Activated T-cell treated with anti-CD3 and anti-CD28 coated beads, Interleukin-2, amount 50 U/mL, for 4 hours (primary cell): ENCODE measurements around the gene ARFGAP3. TPM values are rescaled to one million over a fixed set of nuclear protein-coding genes. Genes with fewer than 3 reads are reported as not detected.

Experiments used
- ATAC-seq, 2 donors: fragments of 200-7000 bp; cut with Tn5 transposase; one replicate each; pipeline ENCODE4 v1.10.0; 2021
- DNase-seq: peaks from one replicate; pipeline ENCODE4 v3.0.0-alpha.2; 2020
- H3K27me3 Mint-ChIP-seq: one replicate; pipeline ENCODE4 v1.8.0; 2021; ENCODE audit warnings: low read depth, mixed read lengths
- H3K36me3 Mint-ChIP-seq: one replicate; pipeline ENCODE4 v1.8.0; 2022; ENCODE audit warnings: mixed read lengths; ENCODE audit not compliant: insufficient read depth
- H3K4me1 Mint-ChIP-seq: one replicate; pipeline ENCODE4 v1.8.0; 2021; ENCODE audit warnings: low read depth, mixed read lengths
- H3K4me3 Mint-ChIP-seq: one replicate; pipeline ENCODE4 v1.8.0; 2021; ENCODE audit warnings: mild to moderate bottlenecking, moderate library complexity, mixed read lengths
- H3K9me3 Mint-ChIP-seq: one replicate; pipeline ENCODE4 v1.8.0; 2021; ENCODE audit warnings: mixed read lengths
- total RNA-seq, 3 donors: library from RNA; stranded (reverse); gene quantifications; one replicate each; pipeline ENCODE4 v1.2.1, GENCODE V29; 2021

ARFGAP3 gene
- total RNA-seq, 3 donors from 2014 or later: 21.6 to 34.5 (median 26.8) TPM

DNA sequence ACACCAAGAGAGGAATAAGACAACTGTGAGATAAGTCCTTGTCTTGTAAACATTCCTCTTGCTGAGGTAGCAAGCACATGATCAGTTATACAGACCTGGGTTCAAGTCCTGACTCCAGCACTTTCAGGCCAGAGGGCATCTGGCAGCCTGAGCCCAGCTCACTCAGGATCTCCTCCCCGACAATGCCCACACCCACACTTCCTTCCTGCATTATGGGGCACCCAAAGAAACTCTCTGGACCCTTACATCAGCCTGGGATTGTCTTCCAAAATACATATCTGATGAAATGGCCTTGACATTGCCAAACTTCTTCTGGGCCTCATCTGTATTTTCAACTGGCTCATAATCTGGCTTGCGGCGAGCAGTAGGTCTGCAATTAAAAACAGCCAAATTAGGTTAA, 48.6 kb downstream of the ARFGAP3 start:
- DNase-seq (no peak), ATAC-seq (no peak)
- no peak overlapping the region for H3K4me3 Mint-ChIP-seq
- H3K27me3 Mint-ChIP-seq: no peaks in the 10 kb centered on the region
- no peaks in the 10 kb centered on the region for H3K9me3 Mint-ChIP-seq
- no peaks in the 10 kb centered on the region for H3K4me1 Mint-ChIP-seq
- peaks cover 34% of the 10 kb centered on the region for H3K36me3 Mint-ChIP-seq

DNA sequence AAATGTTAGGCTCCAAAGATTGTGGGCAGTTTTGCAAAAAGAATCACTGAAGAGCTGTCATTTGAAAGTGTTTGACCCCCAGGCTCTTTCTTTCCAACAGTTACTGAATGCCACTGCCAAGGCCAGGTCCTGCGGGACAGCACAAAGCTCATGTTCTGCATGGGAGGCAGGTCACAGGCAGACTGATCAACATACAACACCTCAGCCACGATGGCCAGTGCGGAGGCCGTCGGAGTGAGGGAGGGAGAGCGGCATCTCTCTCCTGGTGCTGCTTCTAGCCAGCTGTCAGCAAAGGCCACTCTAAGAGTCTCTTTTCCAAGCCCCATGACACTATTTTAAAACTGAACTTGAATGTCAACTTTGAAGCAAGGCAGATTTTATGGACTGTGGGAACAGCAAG, 49.9 kb downstream of the ARFGAP3 start:
- Mint-ChIP-seq H3K4me1 (no peaks in the 10 kb centered on the region), H3K9me3 (no peaks in the 10 kb centered on the region), H3K36me3 (peaks cover 28% of the 10 kb centered on the region), H3K27me3 (no peaks in the 10 kb centered on the region), H3K4me3 (no peak overlapping the region)
- ATAC-seq (no peak), DNase-seq (no peak)

DNA sequence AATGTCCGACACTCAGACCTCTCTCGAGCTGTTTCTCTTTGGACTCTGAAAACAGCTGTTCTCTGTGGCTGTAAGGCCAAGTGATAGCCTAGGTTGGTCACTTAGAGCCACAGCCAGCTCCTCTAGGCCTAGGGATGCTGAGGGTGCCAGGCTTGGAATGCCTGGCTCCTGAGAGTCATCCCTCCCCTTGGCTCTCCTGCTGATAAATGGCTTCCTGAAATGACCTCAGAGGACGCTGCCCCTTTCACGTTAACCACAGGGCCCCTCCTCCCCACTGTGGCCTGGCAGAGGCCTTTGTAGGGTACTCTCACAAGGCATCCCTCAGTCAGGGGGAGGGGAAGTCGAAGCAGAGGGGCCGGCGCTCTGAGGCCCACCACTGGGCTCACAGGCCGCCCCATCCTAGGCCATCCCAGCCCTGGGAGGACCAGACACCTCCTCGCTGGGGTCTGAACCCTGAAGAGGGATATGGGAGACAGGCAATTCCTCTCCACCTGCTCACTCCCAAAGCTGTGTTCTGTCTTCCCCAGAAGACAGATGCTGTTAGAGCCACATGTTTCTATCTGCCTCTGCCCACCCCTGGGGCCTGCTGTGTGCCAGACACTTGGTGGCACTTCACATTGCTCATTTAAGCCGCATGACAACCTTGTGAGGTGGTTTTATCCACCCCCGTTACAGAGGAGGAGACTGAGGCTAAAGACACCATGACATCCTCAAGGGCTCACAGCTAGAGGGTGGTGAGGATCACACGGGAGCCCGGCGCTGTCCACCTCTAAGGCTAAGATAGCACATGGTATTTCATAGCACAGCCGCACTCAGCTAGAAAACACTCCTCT, 50.9 kb downstream of the ARFGAP3 start:
- no peaks in the 10 kb centered on the region for H3K27me3 Mint-ChIP-seq
- H3K4me1 Mint-ChIP-seq: no peaks in the 10 kb centered on the region
- no peak for ATAC-seq
- H3K9me3 Mint-ChIP-seq: no peaks in the 10 kb centered on the region
- H3K36me3 Mint-ChIP-seq: peaks cover 25% of the 10 kb centered on the region
- H3K4me3 Mint-ChIP-seq: no peak overlapping the region
- DNase-seq: no peak

DNA sequence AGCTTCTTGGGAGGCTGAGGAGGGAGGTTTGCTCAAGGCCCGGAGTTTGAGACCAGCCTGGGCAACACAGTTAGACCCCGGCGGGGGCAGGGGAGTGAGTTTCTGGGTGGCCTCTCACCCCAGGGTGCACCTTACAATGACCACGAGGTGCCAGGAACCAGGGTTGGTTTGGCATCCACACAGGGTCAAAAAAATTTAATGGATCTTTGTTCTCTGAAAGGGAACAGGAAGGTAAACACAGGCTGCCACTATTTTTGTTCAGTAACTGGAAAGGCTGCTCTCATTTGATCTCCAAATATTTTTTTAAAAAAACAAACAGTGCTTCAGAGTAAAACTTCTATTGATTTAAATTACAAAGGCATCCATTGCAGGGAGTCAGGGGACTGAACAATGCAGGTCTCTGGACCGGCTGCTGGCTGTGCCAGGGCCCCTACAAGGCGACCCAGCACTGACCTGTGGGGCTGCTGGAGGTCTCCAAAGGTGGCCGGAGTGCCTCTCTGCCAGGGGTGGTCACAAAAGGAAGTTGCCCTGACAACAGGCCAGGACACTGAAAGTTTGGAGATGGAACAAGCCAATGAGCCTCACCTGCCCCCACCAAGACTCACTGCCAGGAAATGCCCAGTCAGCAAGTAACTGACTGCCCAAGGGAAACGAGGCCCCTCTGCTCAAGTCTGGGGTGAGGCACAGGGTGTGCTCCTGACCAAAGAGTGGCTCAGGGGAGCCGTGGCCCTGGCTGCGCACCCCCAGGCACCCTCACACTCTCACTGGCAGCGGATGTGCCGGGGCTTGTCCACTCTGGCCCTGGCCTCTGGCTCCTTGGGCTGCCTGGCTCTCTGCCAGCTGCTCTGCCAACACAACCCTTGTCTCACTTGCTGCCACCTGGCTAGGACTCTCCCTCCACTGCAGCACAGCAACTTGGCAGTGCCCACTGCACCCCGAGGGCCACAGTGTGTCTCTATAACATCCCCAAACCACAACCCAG, 51.8 kb downstream of the ARFGAP3 start:
- Mint-ChIP-seq H3K4me1 (no peaks in the 10 kb centered on the region), H3K36me3 (peaks cover 30% of the 10 kb centered on the region), H3K27me3 (no peaks in the 10 kb centered on the region), H3K4me3 (no peak overlapping the region), H3K9me3 (no peaks in the 10 kb centered on the region)
- no peak for ATAC-seq
- DNase-seq: no peak

DNA sequence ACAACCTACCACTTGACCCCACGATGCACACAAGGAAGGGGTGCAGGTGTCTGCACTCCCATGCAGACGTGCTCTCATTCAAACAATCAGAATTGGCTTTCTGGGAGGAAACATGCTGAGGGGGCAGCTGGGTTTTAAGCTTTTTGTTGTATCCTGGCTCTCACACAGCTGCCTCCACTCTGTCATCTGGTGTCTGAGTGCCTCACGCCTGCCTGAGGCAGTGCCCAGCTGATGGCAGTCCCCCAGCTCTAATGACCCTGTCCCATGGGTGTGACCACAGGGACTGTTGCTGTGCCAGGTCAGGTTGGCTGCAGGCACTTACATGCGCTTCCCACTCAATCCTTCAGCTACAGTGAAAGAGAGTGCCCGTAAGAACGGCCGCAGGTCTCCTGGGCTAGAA, 53.7 kb downstream of the ARFGAP3 start:
- ATAC-seq: no peak

DNA sequence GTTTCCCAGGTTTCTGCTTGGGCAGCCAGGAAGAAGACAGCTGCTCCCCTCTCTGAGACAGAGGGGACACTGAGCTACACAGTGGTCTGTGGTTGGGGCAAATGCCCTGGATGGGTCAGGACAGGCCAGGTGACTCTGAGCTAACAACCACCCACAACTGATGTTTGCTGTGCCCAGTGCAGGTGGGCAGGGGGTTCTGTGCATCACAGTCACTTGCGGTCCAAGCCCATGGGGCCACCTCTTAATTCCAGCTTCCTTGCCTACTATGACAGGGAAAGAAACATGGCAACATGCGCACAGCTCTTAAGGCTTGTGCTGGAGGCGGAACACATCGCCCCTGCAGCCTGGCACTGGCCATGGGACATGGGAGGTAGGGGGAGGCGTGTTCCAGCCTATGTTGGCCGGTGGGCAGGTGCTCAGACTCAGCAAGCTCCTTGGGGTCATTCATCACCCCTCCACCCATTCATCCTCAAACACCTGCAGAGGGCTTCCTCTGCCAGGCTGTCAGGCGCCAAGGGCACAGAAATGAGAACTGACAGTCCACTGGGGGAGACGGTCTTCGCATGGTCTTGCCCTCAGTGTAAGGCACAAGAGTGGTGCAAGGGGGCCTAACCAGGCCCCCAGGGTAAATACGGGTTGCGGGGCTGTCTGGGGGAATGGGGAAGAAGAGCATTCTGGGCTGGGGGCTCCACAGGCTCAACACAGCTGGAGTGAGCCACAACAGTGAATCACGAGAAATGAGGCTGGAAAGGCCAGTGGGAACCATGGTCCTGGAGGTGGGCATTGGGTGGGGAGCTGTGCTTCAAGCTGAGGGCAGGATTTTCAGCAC, 55.6 kb downstream of the ARFGAP3 start:
- H3K4me3 Mint-ChIP-seq: no peak overlapping the region
- DNase-seq (no peak), ATAC-seq (no peak)
- H3K9me3 Mint-ChIP-seq: no peaks in the 10 kb centered on the region
- peaks cover 27% of the 10 kb centered on the region for H3K36me3 Mint-ChIP-seq
- H3K4me1 Mint-ChIP-seq: no peaks in the 10 kb centered on the region
- no peaks in the 10 kb centered on the region for H3K27me3 Mint-ChIP-seq

More for the DNA sequence above, 53.7 kb downstream of the ARFGAP3 start:
- H3K4me1 Mint-ChIP-seq: no peaks in the 10 kb centered on the region
- H3K27me3 Mint-ChIP-seq: no peaks in the 10 kb centered on the region
- no peak for DNase-seq
- H3K36me3 Mint-ChIP-seq: peaks cover 30% of the 10 kb centered on the region
- no peak overlapping the region for H3K4me3 Mint-ChIP-seq
- H3K9me3 Mint-ChIP-seq: no peaks in the 10 kb centered on the region

DNA sequence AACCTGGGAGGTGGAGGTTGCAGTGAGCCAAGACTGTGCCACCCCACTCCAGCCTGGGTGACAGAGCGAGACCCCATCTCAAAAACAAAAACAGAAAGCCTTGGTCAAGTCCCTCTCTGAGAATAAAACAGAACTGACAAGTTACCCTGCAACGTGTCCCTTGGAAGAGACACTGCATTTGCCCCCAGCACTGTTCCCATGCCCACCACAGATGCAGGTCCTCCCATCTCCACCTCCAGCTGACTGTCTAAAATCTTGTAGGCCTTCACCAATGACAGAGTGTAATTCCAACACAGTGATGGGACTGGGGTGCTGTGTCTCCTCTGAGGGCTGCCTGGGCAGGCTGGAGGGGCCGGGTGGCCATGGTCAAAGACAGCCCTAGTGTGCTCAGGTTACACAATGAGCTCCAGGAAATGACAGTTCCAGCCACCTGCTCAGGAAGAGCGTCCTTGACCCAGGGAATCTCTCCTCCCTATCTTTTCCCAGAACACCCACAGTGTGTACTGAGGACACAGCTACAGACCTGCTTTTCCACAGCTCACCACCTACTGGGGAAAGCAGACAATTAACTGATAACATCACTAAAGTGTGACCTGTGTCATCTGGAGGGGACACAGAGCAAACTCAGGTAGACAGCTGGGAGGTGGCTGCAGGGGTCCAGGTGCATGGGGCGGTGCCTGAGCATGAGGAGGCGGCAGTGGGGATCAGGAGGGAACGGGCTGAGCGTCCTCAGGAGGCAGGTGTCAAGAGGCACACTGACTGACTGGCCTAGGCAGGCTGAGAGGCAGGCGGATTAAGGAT, 56.4 kb downstream of the ARFGAP3 start:
- DNase-seq (no peak), ATAC-seq (no peak)
- Mint-ChIP-seq H3K9me3 (no peaks in the 10 kb centered on the region), H3K4me1 (no peaks in the 10 kb centered on the region), H3K27me3 (no peaks in the 10 kb centered on the region), H3K36me3 (peaks cover 28% of the 10 kb centered on the region), H3K4me3 (no peak overlapping the region)

DNA sequence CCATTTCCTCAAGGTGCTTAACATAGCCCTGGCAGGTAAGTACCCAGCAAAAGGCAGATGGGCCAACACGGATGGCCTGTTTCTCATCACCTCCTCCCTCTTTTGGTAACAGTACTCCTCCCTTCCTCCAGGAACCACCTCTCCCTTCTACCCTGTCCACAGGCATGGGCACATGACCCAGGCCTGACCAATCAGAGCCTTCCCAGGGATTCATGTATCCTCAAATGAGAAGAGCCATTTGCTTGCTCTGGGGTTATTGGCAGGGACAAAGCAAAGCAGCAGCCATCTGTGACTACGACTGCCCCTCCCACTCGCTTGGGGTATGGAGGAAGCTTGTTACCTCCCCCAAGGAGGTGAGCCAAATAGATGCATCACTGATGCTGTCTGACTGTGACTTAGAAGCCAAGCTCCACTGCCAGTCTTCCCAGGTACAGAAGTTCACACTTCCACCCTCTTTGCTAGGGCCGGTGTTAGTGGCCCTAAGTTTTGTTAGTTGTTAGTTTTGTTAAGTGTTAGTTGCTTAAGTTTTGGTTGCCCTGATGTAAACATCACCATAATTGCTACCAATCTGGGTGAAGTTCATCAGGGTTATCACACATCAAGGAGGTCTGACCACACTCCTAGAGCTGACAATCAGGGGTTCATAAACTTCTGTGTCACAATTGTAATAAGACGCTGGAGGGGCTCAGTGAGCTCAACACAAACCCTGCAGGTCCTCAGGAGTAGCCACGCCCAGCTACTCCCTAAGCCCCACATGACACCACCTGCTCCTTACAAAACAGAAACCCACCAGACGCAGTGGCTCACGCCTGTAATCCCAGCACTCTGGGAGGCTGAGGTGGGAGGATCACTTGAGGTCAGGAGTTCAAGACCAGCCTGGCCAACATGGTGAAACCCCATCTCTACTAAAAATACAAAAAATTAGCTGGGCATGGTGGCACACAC, 57.3 kb downstream of the ARFGAP3 start:
- ATAC-seq (no peak), DNase-seq (no peak)
- H3K4me1 Mint-ChIP-seq: no peaks in the 10 kb centered on the region
- H3K4me3 Mint-ChIP-seq: no peak overlapping the region
- no peaks in the 10 kb centered on the region for H3K9me3 Mint-ChIP-seq
- H3K36me3 Mint-ChIP-seq: peaks cover 31% of the 10 kb centered on the region
- no peaks in the 10 kb centered on the region for H3K27me3 Mint-ChIP-seq

DNA sequence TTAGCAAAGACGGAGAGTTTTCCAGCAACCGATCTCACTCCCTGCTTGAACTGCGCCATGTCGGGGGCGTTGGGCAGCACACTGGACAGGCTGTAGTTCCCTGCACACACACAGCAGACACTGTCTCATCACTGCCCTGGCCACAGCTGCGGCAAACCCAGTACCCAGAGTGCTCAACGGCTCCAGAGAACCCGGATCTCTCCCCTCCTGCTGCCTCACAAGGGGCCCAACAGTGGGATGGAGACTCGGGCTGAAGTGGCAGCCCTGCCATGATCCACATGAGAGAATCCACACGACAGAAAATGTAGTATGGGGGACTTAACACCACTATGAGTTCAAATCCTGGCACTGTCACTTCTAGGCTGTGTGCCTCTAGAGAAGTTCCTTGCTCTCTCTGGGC, 58.0 kb downstream of the ARFGAP3 start:
- H3K4me3 Mint-ChIP-seq: no peak overlapping the region
- ATAC-seq (no peak), DNase-seq (no peak)
- peaks cover 31% of the 10 kb centered on the region for H3K36me3 Mint-ChIP-seq
- no peaks in the 10 kb centered on the region for H3K9me3 Mint-ChIP-seq
- H3K27me3 Mint-ChIP-seq: no peaks in the 10 kb centered on the region
- no peaks in the 10 kb centered on the region for H3K4me1 Mint-ChIP-seq

DNA sequence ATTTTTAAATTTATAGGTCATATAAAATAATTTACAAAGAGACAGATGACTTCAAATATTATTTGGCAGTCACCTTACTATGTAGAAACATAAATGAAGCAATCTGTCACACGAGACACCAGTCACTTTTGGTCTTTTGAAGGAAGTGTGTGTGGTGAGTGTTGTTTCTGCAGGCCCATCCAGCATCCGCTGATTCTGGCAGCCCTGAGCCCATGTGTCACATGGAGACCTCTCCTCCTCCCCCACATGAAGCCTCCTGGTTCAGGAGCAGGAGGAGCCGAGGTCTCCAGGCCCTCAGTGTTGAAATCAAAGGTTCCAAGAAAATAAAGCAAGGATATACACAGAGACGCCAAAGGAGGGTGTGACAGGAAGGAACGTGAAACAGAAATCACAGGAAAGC, 60.1 kb downstream of the ARFGAP3 start:
- no peaks in the 10 kb centered on the region for H3K4me1 Mint-ChIP-seq
- no peaks in the 10 kb centered on the region for H3K27me3 Mint-ChIP-seq
- H3K9me3 Mint-ChIP-seq: no peaks in the 10 kb centered on the region
- DNase-seq (no peak), ATAC-seq (no peak)
- H3K4me3 Mint-ChIP-seq: no peak overlapping the region
- peaks cover 28% of the 10 kb centered on the region for H3K36me3 Mint-ChIP-seq

DNA sequence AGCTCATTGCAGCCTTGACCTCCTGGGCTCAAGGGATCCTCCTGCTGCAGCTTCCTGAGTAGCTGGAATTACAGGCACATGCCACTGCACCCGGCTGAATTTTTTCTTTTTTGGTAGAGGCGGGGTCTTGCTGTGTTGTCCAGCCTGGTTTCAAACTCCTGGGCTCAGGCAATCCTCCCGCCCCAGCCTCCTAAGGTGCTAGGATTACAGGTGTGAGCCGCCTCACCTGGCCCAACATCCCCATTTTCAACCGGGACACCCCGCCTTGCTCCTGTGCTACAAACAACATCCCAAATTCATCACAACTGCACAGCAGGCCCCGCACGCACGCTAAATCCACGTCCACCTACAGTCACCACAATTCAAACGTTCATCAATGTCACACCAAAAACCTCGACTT, 61.0 kb downstream of the ARFGAP3 start:
- no peak overlapping the region for H3K4me3 Mint-ChIP-seq
- DNase-seq (no peak), ATAC-seq (no peak)
- no peaks in the 10 kb centered on the region for H3K9me3 Mint-ChIP-seq
- H3K36me3 Mint-ChIP-seq: peaks cover 28% of the 10 kb centered on the region
- H3K4me1 Mint-ChIP-seq: no peaks in the 10 kb centered on the region
- no peaks in the 10 kb centered on the region for H3K27me3 Mint-ChIP-seq

DNA sequence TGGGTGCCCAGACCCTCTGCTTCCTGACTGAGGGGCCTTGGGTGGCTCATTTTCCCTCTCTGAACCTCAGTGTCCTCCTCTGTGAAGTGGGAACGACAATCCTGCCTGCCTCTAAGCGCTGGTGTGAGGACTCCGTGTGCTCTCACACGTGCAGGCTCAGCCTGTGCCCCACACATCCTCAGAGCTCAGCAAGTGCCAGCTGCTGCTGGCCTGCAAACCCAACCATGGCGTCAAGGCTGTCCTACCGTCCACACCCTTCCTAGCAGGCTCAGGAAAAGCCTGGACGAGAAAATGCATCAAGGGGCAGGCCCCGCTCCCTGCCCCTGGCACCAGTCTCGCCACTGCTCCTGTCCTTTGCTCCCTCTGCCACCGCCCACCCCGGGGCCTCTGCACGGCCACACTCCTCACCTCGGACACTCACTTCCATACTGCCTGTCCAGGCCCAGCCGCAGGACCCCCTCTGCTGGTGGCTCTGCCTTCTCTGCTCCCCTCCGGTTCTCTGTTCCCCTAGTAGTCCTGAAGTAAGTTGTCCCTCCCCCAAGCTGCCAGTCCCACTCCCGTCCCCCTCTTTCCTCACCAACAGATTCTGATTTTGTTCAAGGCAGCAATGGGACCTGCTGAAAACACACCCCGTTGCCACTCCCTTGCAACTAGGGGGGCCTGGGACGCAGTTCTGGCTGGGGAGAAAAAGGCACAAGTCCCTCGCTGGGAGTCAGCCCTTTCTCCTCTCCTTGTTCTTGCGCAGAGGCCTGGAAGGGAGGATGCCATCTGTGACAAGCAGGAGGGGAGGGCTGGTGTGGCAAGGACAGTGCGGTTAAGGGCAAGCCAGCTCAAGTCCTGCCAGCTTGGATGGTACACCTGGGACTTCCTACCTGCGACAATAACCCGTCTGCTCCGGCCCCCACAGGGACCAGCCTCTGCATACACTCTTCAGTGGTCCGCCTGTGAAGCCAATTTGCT, 62.2 kb downstream of the ARFGAP3 start:
- Mint-ChIP-seq H3K27me3 (no peaks in the 10 kb centered on the region), H3K36me3 (peaks cover 21% of the 10 kb centered on the region), H3K9me3 (no peaks in the 10 kb centered on the region), H3K4me1 (no peaks in the 10 kb centered on the region), H3K4me3 (no peak overlapping the region)
- no peak for ATAC-seq
- DNase-seq: no peak
